Mesodermal cell (in vitro differentiated cells): ENCODE data around the gene PSME4.
"Not testable (repeated sequence)": the region's sequence is repeated elsewhere in the genome, so short reads cannot be mapped to it uniquely, and the experiment has no call there.

Experiments used
- H3K27ac ChIP-seq: 2 replicates; pipeline ENCODE4 v1.7.0; 2013; ENCODE audit warnings: mild to moderate bottlenecking, low read depth, low read length, moderate library complexity; ENCODE audit not compliant: severe bottlenecking
- H3K36me3 ChIP-seq: 2 replicates; pipeline ENCODE4 v1.7.1; 2013; ENCODE audit warnings: mild to moderate bottlenecking, low read length, moderate library complexity; ENCODE audit not compliant: control insufficient read depth, insufficient read depth
- H3K4me1 ChIP-seq: one replicate; pipeline ENCODE4 v1.7.1; 2013; ENCODE audit warnings: mild to moderate bottlenecking, low read length; ENCODE audit not compliant: insufficient read depth, control insufficient read depth, poor library complexity, severe bottlenecking
- H3K4me3 ChIP-seq: 2 replicates; pipeline ENCODE4 v1.7.0; 2013; ENCODE audit warnings: low read length, control low read depth, mild to moderate bottlenecking; ENCODE audit not compliant: insufficient read depth, poor library complexity, severe bottlenecking; ENCODE audit errors: extremely low read depth
- H3K9me3 ChIP-seq: 2 replicates; pipeline ENCODE4 v1.7.1; 2013; ENCODE audit warnings: mild to moderate bottlenecking, low read length, moderate library complexity; ENCODE audit not compliant: control insufficient read depth
- WGBS, 2 experiments: methylation state at CpG; one replicate each; pipeline ENCODE4 v1.1.5; 2013; ENCODE audit warnings: missing lambda C conversion rate in 2 of 2; ENCODE audit not compliant: insufficient coverage in 2 of 2; 5-methylcytosine and 5-hydroxymethylcytosine counted together

PSME4 gene

DNA sequence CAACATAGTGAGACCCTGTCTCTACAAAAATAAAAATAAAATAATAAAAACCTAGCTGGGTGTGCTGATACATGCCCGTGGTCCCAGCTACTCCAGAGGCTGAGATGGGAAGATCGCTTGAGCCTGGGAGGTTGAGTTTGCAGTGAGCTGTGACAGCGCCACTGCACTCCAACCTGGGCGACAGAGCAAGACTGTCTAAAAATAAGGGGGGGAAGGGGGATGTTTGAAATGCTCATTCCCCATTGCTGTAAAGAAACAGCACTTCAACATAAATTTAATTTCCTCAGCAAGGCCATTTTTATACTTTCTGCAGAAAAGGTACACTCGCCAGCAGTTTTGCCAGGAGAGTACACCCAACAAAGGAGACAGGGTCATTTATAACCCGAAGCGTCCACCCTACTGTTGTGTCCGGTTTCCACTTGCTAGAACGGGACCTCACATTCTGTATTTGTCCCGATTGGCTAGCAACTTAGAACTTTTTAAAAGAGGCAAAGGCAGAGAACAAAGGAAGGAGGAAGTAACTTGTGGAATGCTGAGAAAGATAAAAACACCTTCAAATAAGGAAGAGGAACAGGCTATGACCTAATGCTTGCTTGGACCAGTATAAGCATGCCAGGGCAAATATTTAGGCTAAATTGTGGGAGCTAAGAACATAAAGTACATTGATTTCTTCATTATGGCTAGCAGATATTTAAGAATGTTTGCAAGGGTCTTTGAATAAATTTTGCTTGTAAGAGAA, 9.1 kb downstream of the PSME4 start:
- H3K4me3 ChIP-seq, H3K9me3 ChIP-seq: not testable (repeated sequence)
- peaks cover 14% of the 10 kb centered on the region for H3K36me3 ChIP-seq
- peaks cover 22% of the 10 kb centered on the region for H3K4me1 ChIP-seq
- 57 to 87% methylated on average over 3 to 9 of the region's 10 CpGs for WGBS, 2 experiments
- peak overlapping the region; percentile 72 for H3K27ac ChIP-seq

DNA sequence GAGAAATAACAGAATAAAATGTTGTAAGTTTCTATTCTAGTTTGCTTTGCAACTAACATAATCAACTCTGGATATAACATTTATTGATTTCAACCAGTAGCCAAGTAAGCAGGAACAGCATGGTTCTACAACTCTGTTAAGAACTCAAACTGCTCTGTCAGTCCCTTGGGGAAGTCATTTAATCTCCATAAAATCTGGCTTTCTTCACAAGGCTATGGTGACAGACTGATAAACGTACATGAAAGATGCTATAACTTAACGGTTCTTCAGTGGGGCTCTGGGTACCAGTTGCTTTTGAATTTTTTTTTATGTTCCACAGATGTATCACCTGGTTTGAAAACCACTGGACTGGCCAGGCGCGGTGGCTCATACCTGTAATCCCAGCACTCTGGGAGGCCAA, 10.3 kb downstream of the PSME4 start:
- Histone ChIP-seq H3K9me3 (no peaks in the 10 kb centered on the region), H3K4me3 (no peak overlapping the region), H3K36me3 (peaks cover 12% of the 10 kb centered on the region), H3K4me1 (peaks cover 22% of the 10 kb centered on the region), H3K27ac (no peak overlapping the region)
- 66 to 73% methylated on average over 3 to 4 of the region's 4 CpGs for WGBS, 2 experiments

GRCh38 chr2:53958443-53958842, 12.3 kb downstream of the PSME4 start:
- H3K4me3 ChIP-seq, result no peak overlapping the region
- no peak overlapping the region for H3K27ac ChIP-seq
- 100% methylated on average over 1 of the region's 2 CpGs; no CpG with 5 or more reads in 1 of the 2 experiments for WGBS, 2 experiments

DNA sequence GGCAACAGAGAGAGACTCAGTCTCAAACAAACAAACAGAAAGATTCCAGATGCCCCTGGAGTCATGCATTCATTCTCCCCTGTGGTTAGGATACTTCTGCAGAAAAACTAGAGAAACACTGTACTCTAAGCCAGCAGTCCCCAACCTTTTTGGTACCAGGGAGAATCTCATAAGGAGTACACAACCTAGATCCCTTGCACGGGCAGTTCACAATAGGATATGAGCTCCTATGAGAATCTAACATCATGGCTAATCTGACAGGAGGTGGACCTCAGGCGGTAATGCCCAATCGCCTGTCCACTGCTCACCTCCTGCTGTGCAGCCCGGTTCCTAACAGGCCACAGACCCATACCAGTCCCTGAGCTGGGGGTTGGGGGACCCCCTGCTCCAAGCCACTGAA, 18.3 kb downstream of the PSME4 start:
- no peak overlapping the region for H3K4me3 ChIP-seq
- peak overlapping the region; percentile 8 for H3K27ac ChIP-seq
- H3K4me1 ChIP-seq, result peaks cover 10% of the 10 kb centered on the region
- H3K9me3 ChIP-seq, result no peaks in the 10 kb centered on the region
- peaks cover 22% of the 10 kb centered on the region for H3K36me3 ChIP-seq
- WGBS, 2 experiments, result 70 to 90% methylated on average over 3 to 4 of the region's 4 CpGs

More at GRCh38 chr2:53958443-53958842, 12.3 kb downstream of the PSME4 start:
- H3K9me3 ChIP-seq, result no peaks in the 10 kb centered on the region
- peaks cover 13% of the 10 kb centered on the region for H3K36me3 ChIP-seq
- H3K4me1 ChIP-seq, result peaks cover 20% of the 10 kb centered on the region

GRCh38 chr2:53949457-53949856, 21.3 kb downstream of the PSME4 start:
- no peaks in the 10 kb centered on the region for H3K9me3 ChIP-seq
- H3K36me3 ChIP-seq, result peaks cover 39% of the 10 kb centered on the region
- no CpG with 5 or more reads among the region's 1 CpG for WGBS, 2 experiments
- peaks cover 10% of the 10 kb centered on the region for H3K4me1 ChIP-seq
- no peak overlapping the region for H3K27ac ChIP-seq
- no peak overlapping the region for H3K4me3 ChIP-seq

DNA sequence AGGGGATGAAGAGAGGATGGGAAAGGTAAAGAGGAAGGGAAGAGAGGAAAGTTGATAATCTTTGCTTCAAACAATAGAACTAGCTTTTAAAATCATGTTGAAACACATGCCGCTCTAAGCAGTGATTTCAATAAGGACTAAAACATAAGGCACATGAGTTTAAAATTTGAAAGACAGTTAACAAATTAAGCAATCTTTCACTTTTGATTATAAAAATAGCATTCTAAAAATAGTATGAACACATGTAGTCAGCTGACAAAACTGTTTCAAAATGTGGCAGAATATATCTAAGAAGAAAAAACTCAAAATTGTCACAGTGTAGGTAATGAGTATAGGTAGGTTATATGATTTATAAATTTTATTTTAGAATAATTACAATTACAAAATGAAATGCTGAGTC, 25.3 kb downstream of the PSME4 start:
- H3K4me1 ChIP-seq, result no peaks in the 10 kb centered on the region
- H3K4me3 ChIP-seq, result no peak overlapping the region
- H3K36me3 ChIP-seq, result peaks cover 49% of the 10 kb centered on the region
- no CpG with 5 or more reads among the region's 1 CpG for WGBS, 2 experiments
- H3K9me3 ChIP-seq, result no peaks in the 10 kb centered on the region
- H3K27ac ChIP-seq, result no peak overlapping the region

GRCh38 chr2:53944542-53944941, 26.3 kb downstream of the PSME4 start:
- WGBS, 2 experiments, result no CpG with 5 or more reads among the region's 1 CpG
- Histone ChIP-seq H3K4me3 (no peak overlapping the region), H3K27ac (no peak overlapping the region), H3K4me1 (no peaks in the 10 kb centered on the region), H3K9me3 (no peaks in the 10 kb centered on the region), H3K36me3 (peaks cover 58% of the 10 kb centered on the region)

DNA sequence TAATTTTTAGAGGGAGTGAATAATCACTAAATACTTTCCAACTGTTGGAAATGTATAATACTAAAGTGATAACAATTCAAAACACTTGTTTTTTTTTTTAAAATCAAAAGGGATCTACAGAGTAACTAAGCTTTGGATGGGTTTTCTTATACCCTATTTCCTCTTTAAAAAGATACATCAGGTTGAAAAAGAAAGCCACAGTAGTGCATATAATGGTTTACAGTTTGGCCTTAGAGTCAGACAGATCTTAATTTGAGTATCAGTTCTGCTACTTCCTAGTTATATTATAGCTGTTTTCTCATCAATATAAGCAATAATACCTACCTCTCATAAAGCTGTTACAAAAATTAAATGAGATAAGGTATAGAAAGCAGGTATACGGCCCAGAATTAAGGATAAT, 28.5 kb downstream of the PSME4 start:
- Histone ChIP-seq H3K27ac (no peak overlapping the region), H3K36me3 (peaks cover 58% of the 10 kb centered on the region), H3K4me1 (no peaks in the 10 kb centered on the region), H3K9me3 (no peaks in the 10 kb centered on the region), H3K4me3 (no peak overlapping the region)
- WGBS, 2 experiments, result no CpG with 5 or more reads among the region's 1 CpG

- no CpG with 5 or more reads among the region's 5 CpGs for WGBS, 2 experiments
- Histone ChIP-seq H3K4me3 (no peak overlapping the region), H3K9me3 (no peaks in the 10 kb centered on the region), H3K4me1 (no peaks in the 10 kb centered on the region), H3K36me3 (peaks cover 54% of the 10 kb centered on the region), H3K27ac (no peak overlapping the region)
Measured at GRCh38 chr2:53941749-53942148, 29.0 kb downstream of the PSME4 start.

- H3K9me3 ChIP-seq, result no peaks in the 10 kb centered on the region
- H3K36me3 ChIP-seq, result peaks cover 56% of the 10 kb centered on the region
- H3K4me1 ChIP-seq, result no peaks in the 10 kb centered on the region
- no CpG with 5 or more reads among the region's 4 CpGs for WGBS, 2 experiments
- no peak overlapping the region for H3K27ac ChIP-seq
- no peak overlapping the region for H3K4me3 ChIP-seq
Measured at GRCh38 chr2:53939656-53940055, 31.1 kb downstream of the PSME4 start.

GRCh38 chr2:53938904-53939303, 31.9 kb downstream of the PSME4 start:
- Histone ChIP-seq H3K27ac (no peak overlapping the region), H3K4me1 (no peaks in the 10 kb centered on the region), H3K9me3 (no peaks in the 10 kb centered on the region), H3K4me3 (no peak overlapping the region), H3K36me3 (peaks cover 60% of the 10 kb centered on the region)
- WGBS, 2 experiments, result 100% methylated on average over 1 of the region's 3 CpGs
